ENCODE results near the gene PRKCH. TPM values are rescaled to one million over a fixed set of nuclear protein-coding genes. Genes with fewer than 3 reads are reported as not detected.

The PRKCH gene
- total RNA-seq, 2 experiments from 2014 or later: 0.85 to 2.3 TPM

DNA sequence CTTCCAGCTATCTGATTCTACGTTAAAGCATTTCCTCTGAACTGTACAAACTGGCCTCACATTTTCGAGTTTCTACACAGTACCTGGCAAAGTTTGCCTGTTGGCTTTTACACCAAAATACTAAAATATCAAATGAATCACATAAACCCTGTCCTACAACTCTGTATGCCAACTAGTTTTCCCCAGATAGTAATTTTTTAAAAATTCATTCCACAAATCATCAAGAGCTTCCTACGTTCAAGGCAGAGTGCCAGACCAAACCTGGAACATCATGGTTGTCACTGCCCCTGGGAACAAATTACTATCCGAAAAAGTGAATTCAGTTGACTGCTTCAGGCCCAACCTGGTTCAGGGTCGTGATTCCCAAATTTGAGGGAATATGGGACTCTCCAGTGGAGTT, 42.3 kb upstream of the PRKCH start:
- POLR2A ChIA-PET: interaction anchor here (0.5 to 0.8 kb wide), 3 partner anchors 8 to 578 kb away, joined by 3 to 6 read pairs (median 3); no protein-coding TSS in a partner anchor
- intact Hi-C loops (cut with micrococcal nuclease; ENCODE audit: unreplicated experiment): no loop called here
- H3K4me2 ChIP-seq (ENCODE audit: low read length): no peak overlapping the region

GRCh38 chr14:61280092-61280525, 41.3 kb upstream of the PRKCH start:
- H3K27ac ChIP-seq (ENCODE audit: low read depth, low read length, poor library complexity, severe bottlenecking): no peak overlapping the region
- H3K79me2 ChIP-seq (ENCODE audit: insufficient read depth, low read depth, low read length): no peaks in the 10 kb centered on the region
- no peaks in the 10 kb centered on the region for H3K4me1 ChIP-seq (ENCODE audit: insufficient read depth, low read length, poor library complexity, severe bottlenecking)
- H4K20me1 ChIP-seq (ENCODE audit: insufficient read depth, low read length): no peaks in the 10 kb centered on the region
- no peaks in the 10 kb centered on the region for H3K36me3 ChIP-seq (ENCODE audit: insufficient read depth, low read length)
- intact Hi-C loops (cut with micrococcal nuclease; ENCODE audit: unreplicated experiment): no loop called here
- no peak overlapping the region for H3K4me3 ChIP-seq (ENCODE audit: low read depth, low read length, poor library complexity, severe bottlenecking)
- no peaks in the 10 kb centered on the region for H3K9me3 ChIP-seq (ENCODE audit: low read length)
- no peak overlapping the region for H2AFZ ChIP-seq (ENCODE audit: low read length)
- TF ChIP-seq CTCF (conservative IDR thresholded peaks at IDR 0.05; ENCODE audit: low read length): no peak
- TF ChIP-seq EZH2phosphoT487 (IDR thresholded peaks at IDR 0.05; ENCODE audit: borderline replicate concordance, low read depth, low read length): no peak
- no peak for DNase-seq (ENCODE audit: low spot score)
- no peak overlapping the region for H3K4me2 ChIP-seq (ENCODE audit: low read length)
- no peaks in the 10 kb centered on the region for H3K9me2 ChIP-seq (ENCODE audit: insufficient read depth, low read length)
- no TSS peak for BruUV-seq (replicated peaks)
- ChIA-PET POLR2A (no interaction called here), CTCF (ENCODE audit: unreplicated experiment) (no interaction called here)

More for the DNA sequence above, 42.3 kb upstream of the PRKCH start:
- no peak for DNase-seq (ENCODE audit: low spot score)
- Histone ChIP-seq H3K36me3 (ENCODE audit: insufficient read depth, low read length) (no peaks in the 10 kb centered on the region), H4K20me1 (ENCODE audit: insufficient read depth, low read length) (no peaks in the 10 kb centered on the region), H3K9me2 (ENCODE audit: insufficient read depth, low read length) (no peaks in the 10 kb centered on the region), H3K4me1 (ENCODE audit: insufficient read depth, low read length, poor library complexity, severe bottlenecking) (no peaks in the 10 kb centered on the region), H3K4me3 (ENCODE audit: low read depth, low read length, poor library complexity, severe bottlenecking) (no peak overlapping the region), H3K27ac (ENCODE audit: low read depth, low read length, poor library complexity, severe bottlenecking) (no peak overlapping the region), H3K9me3 (ENCODE audit: low read length) (no peaks in the 10 kb centered on the region), H2AFZ (ENCODE audit: low read length) (no peak overlapping the region), H3K79me2 (ENCODE audit: insufficient read depth, low read depth, low read length) (no peaks in the 10 kb centered on the region)
- TF ChIP-seq EZH2phosphoT487 (IDR thresholded peaks at IDR 0.05; ENCODE audit: borderline replicate concordance, low read depth, low read length): no peak
- no peak for TF ChIP-seq CTCF (conservative IDR thresholded peaks at IDR 0.05; ENCODE audit: low read length)
- BruUV-seq (replicated peaks): no TSS peak
- CTCF ChIA-PET (ENCODE audit: unreplicated experiment): interaction anchor here (0.6 kb wide), 2 partner anchors 40 to 169 kb away, joined by 3 to 4 read pairs; no protein-coding TSS in a partner anchor

DNA sequence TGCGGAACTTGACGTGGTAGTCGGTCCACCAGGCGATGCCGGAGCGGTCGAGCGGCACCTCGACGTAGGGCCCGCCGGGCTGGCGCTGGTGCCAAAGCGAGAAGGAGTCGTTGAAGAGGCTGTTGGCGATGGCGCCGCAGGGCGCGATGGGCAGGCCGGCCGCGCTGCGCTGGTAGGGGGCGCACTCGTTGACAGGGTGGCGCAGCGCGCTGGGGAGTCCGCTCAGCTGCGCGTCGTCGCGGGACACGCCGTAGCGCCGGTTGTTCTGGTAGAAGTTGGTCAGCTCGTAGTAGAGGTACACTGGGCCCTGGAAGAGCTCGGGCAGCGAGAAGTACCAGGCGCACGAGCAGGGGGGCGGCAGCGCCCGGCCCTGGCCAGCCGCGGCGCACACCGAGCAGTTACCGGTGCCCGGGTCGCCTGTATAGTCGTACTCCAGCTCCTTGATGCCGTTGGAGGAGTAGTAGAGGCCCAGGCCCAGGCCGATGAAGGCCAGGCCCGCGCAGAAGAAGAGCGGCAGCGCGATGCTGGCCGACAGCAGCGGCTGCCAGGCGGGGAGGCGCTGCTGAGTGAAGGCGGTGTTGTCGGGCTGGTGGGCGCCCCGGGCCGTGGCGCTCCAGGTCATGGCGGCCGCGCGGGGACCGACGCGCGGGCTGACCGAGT, 40.7 kb upstream of the PRKCH start:
- H2AFZ ChIP-seq (ENCODE audit: low read length): no peak overlapping the region
- DNase-seq (ENCODE audit: low spot score): no peak
- TF ChIP-seq EZH2phosphoT487 (IDR thresholded peaks at IDR 0.05; ENCODE audit: borderline replicate concordance, low read depth, low read length): no peak
- TF ChIP-seq CTCF (conservative IDR thresholded peaks at IDR 0.05; ENCODE audit: low read length): no peak
- H3K79me2 ChIP-seq (ENCODE audit: insufficient read depth, low read depth, low read length): no peaks in the 10 kb centered on the region
- no TSS peak for BruUV-seq (replicated peaks)
- no peak overlapping the region for H3K4me3 ChIP-seq (ENCODE audit: low read depth, low read length, poor library complexity, severe bottlenecking)
- no peak overlapping the region for H3K4me2 ChIP-seq (ENCODE audit: low read length)
- ChIA-PET CTCF (ENCODE audit: unreplicated experiment) (no interaction called here), POLR2A (no interaction called here)
- H3K27ac ChIP-seq (ENCODE audit: low read depth, low read length, poor library complexity, severe bottlenecking): no peak overlapping the region
- no peaks in the 10 kb centered on the region for H3K9me2 ChIP-seq (ENCODE audit: insufficient read depth, low read length)
- intact Hi-C loops (cut with micrococcal nuclease; ENCODE audit: unreplicated experiment): no loop called here
- H3K36me3 ChIP-seq (ENCODE audit: insufficient read depth, low read length): no peaks in the 10 kb centered on the region
- H3K9me3 ChIP-seq (ENCODE audit: low read length): no peaks in the 10 kb centered on the region
- no peaks in the 10 kb centered on the region for H3K4me1 ChIP-seq (ENCODE audit: insufficient read depth, low read length, poor library complexity, severe bottlenecking)
- no peaks in the 10 kb centered on the region for H4K20me1 ChIP-seq (ENCODE audit: insufficient read depth, low read length)
